ENCODE results near the gene NEDD4.

The NEDD4 gene

DNA sequence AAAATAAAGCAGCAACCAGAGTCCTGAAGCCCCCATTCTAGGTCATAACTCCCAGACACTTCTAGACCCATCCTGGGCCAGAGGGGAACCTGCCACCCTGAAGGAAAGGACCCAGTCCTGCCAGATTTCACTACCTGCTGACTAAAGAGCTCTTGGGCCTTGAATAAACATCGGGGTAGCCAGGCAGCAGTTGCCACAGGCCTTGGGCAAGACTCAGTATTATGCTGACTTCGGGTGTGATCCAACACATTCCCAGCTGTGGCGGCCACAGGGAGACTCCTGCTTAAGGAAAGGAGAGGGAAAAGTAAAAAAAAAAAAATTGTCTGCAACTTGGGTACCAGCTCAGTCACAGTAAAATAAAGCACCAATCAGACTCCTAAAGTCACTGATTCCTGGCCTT is 23.8 kb downstream of the NEDD4 start:
- DNase-seq (ENCODE audit: low read depth, low spot score) = no peak
- TF ChIP-seq, protein P1, sequence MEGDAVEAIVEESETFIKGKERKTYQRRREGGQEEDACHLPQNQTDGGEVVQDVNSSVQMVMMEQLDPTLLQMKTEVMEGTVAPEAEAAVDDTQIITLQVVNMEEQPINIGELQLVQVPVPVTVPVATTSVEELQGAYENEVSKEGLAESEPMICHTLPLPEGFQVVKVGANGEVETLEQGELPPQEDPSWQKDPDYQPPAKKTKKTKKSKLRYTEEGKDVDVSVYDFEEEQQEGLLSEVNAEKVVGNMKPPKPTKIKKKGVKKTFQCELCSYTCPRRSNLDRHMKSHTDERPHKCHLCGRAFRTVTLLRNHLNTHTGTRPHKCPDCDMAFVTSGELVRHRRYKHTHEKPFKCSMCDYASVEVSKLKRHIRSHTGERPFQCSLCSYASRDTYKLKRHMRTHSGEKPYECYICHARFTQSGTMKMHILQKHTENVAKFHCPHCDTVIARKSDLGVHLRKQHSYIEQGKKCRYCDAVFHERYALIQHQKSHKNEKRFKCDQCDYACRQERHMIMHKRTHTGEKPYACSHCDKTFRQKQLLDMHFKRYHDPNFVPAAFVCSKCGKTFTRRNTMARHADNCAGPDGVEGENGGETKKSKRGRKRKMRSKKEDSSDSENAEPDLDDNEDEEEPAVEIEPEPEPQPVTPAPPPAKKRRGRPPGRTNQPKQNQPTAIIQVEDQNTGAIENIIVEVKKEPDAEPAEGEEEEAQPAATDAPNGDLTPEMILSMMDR (IDR thresholded peaks at IDR 0.05; ENCODE audit: insufficient read depth, low read length, missing control alignments) = no peak
- POLR2A ChIA-PET = no interaction called here
- no peak overlapping the region for H3K4me3 ChIP-seq (ENCODE audit: low read depth, low read length)
- CTCF ChIA-PET = no interaction called here

DNA sequence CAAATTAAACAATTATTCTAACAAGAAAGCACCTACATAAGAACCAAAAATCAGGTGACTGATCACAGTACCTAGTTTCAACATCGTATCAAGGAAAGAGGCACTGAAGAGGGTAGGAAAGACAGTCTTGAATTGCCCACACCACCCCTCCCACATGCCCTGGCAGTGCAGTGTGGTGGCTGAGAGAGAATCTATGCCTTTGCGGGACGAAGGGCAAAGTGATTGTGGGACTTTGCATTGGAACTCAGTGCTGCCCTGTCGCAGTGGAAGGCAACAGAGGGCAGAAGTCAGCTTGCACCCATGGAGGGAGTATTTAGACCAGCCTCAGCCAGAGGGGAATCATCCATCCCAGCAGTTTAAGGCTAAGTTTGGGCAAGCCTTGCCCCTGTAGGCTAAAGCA is 24.5 kb downstream of the NEDD4 start:
- POLR2A ChIA-PET = no interaction called here
- no peak overlapping the region for H3K4me3 ChIP-seq (ENCODE audit: low read depth, low read length)
- CTCF ChIA-PET = no interaction called here
- TF ChIP-seq, protein P1 (IDR thresholded peaks at IDR 0.05; ENCODE audit: insufficient read depth, low read length, missing control alignments) = no peak
- no peak for DNase-seq (ENCODE audit: low read depth, low spot score)

DNA sequence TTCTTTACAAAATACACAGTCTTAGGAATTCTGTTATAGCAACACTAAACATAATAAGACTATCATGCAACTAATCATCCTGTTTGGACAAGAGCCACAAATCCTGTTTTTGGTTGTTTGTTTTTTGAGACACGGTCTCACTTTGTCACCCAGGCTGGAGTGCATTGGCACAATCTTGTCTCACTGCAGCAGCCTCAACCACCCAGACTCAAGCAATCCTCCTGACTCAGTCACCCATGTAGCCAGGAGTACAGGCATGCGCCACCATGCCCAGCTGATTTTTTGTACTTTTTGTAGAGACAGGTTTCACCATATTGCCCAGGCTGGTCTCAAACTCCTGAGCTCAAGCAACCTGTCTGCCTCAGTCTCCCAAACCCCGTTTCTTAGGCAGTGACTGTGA is 28.3 kb downstream of the NEDD4 start:
- CTCF ChIA-PET = no interaction called here
- POLR2A ChIA-PET = no interaction called here
- TF ChIP-seq, protein P1 (IDR thresholded peaks at IDR 0.05; ENCODE audit: insufficient read depth, low read length, missing control alignments) = no peak
- H3K4me3 ChIP-seq (ENCODE audit: low read depth, low read length) = no peak overlapping the region
- no peak for DNase-seq (ENCODE audit: low read depth, low spot score)

DNA sequence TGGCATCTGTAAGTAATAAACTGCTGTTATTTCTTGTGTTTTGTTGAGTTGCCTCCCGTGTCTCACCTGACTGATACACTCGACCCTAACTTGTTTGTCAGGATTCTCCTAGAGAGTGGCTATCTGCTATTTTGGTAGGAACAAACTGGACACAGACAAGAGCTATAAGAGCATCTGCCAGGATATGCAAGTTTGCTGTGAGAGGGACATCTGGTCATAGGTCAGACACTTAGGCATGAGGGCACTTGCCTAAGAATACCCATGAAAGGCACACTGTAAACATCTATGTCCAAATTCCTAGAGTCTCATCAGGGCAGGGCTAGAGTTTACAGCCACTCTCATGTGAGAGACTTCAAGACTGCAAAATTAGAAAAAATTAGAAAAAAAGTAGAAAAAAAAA is 32.5 kb downstream of the NEDD4 start:
- no peak for DNase-seq (ENCODE audit: low read depth, low spot score)
- ChIA-PET POLR2A (no interaction called here), CTCF (interaction anchor here (1.4 kb wide), 1 partner anchor 31 kb away, joined by 3 read pairs; no protein-coding TSS in a partner anchor)
- H3K4me3 ChIP-seq (ENCODE audit: low read depth, low read length) = no peak overlapping the region
- TF ChIP-seq, protein P1 (IDR thresholded peaks at IDR 0.05; ENCODE audit: insufficient read depth, low read length, missing control alignments) = no peak

DNA sequence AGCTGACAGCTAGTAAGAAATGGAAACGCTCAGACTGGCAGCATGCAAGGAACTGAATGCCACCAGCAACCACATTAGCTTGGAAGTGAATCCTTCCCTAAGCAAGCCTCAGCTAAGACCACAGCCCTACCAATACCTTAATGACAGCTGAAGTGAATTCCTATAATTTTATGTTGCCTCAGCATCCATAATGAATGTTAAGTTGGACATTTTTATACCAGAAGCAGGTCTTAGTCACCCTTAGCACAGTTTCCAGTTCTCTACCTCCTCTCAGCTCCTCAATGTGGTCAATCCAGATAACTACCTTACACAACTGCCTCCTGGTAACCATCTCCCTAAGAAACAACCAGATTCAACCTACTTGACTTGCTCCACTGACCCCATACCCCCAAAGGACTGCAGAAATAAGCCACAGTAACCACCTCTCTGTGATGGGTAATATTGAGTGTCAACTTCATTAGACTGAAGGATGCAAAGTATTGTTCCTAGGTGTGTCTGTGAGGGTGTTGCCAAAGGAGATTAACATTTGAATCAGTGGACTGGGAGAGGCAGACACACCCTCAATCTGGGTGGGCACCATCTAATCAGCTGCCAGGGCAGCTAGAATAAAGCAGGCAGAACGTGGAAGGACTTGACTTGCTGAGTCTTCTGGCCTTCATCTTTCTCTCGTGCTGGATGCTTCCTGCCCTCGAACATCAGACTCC is 33.5 kb downstream of the NEDD4 start:
- CTCF ChIA-PET = interaction anchor here (1.0 to 1.7 kb wide), 4 partner anchors 16 to 93 kb away, joined by 3 to 5 read pairs (median 3); no protein-coding TSS in a partner anchor
- no peak for DNase-seq (ENCODE audit: low read depth, low spot score)

DNA sequence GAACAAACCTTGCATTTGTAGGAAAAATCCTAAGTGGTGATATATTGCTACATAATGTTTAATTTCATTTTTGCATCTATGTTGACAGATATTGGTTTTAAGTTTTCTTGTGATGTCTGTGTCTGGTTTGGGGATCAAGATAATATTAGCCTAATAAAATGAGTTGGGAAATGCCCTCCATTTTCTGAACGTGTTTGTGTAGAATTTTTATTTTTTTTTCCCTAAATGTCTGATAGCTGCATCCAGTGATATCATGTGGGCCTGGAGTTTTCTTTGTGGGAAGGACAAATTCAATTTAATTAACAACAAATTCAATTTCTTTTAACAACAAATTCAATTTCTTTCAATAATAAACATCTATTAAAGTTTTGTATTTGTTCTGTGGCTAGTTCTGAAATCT is 35.1 kb downstream of the NEDD4 start:
- TF ChIP-seq, protein P1 (IDR thresholded peaks at IDR 0.05; ENCODE audit: insufficient read depth, low read length, missing control alignments) = no peak
- no peak for DNase-seq (ENCODE audit: low read depth, low spot score)
- ChIA-PET CTCF (interaction anchor here (1.7 kb wide), 1 partner anchor 40 kb away, joined by 5 read pairs; no protein-coding TSS in a partner anchor), POLR2A (no interaction called here)
- H3K4me3 ChIP-seq (ENCODE audit: low read depth, low read length) = no peak overlapping the region

More for the DNA sequence above, 33.5 kb downstream of the NEDD4 start:
- TF ChIP-seq, protein P1 (IDR thresholded peaks at IDR 0.05; ENCODE audit: insufficient read depth, low read length, missing control alignments) = no peak
- POLR2A ChIA-PET = no interaction called here
- no peak overlapping the region for H3K4me3 ChIP-seq (ENCODE audit: low read depth, low read length)
